Activated CD8-positive, alpha-beta memory T cell treated with anti-CD3 and anti-CD28 coated beads, Interleukin-2, amount 50 U/mL, for 4 hours (primary cell): ENCODE results near the gene UBE2V1.
A peak's percentile ranks its signal among the peaks of the same experiment; 100 is the strongest.
"Not testable (repeated sequence)": the region's sequence is repeated elsewhere in the genome, so short reads cannot be mapped to it uniquely, and the experiment has no call there.

Experiments used
- DNase-seq: peaks from one replicate; pipeline ENCODE4 v3.0.0-alpha.2; 2020

Gene UBE2V1

GRCh38 chr20:50092436-50092835 lies 20.5 kb downstream of the UBE2V1 start:
- no peak for DNase-seq

GRCh38 chr20:50089787-50090177 lies 23.2 kb downstream of the UBE2V1 start:
- no peak for DNase-seq

GRCh38 chr20:50089140-50089786 lies 23.7 kb downstream of the UBE2V1 start:
- DNase-seq, result no peak

- DNase-seq, result no peak
Measured at GRCh38 chr20:50088022-50088421, 24.9 kb downstream of the UBE2V1 start.

- DNase-seq, result no peak
Measured at GRCh38 chr20:50085481-50086365, 27.2 kb downstream of the UBE2V1 start.

GRCh38 chr20:50085146-50085480 lies 27.8 kb downstream of the UBE2V1 start:
- no peak for DNase-seq

GRCh38 chr20:50083034-50083433 lies 29.9 kb downstream of the UBE2V1 start:
- no peak for DNase-seq

- DNase-seq, result not testable (repeated sequence)
Measured at GRCh38 chr20:50082056-50082455, 30.9 kb downstream of the UBE2V1 start.

- no peak for DNase-seq
Measured at GRCh38 chr20:50077818-50078601, 34.9 kb downstream of the UBE2V1 start.

GRCh38 chr20:50073500-50073899 lies 39.5 kb downstream of the UBE2V1 start:
- DNase-seq, result no peak

GRCh38 chr20:50071039-50071888 lies 41.7 kb downstream of the UBE2V1 start:
- peak; percentile 96 for DNase-seq

- DNase-seq, result no peak
Measured at GRCh38 chr20:50070361-50070760, 42.6 kb downstream of the UBE2V1 start.

GRCh38 chr20:50068041-50068651 lies 44.8 kb downstream of the UBE2V1 start:
- no peak for DNase-seq

GRCh38 chr20:50067461-50067860 lies 45.5 kb downstream of the UBE2V1 start:
- DNase-seq, result no peak

- DNase-seq, result no peak
Measured at GRCh38 chr20:50067018-50067417, 45.9 kb downstream of the UBE2V1 start.

GRCh38 chr20:50066161-50066834 lies 46.7 kb downstream of the UBE2V1 start:
- no peak for DNase-seq

- DNase-seq, result no peak
Measured at GRCh38 chr20:50065325-50065615, 47.7 kb downstream of the UBE2V1 start.

GRCh38 chr20:50063763-50064162 lies 49.2 kb downstream of the UBE2V1 start:
- not testable (repeated sequence) for DNase-seq

GRCh38 chr20:50062006-50062838 lies 50.7 kb downstream of the UBE2V1 start:
- DNase-seq, result no peak

- DNase-seq, result no peak
Measured at GRCh38 chr20:50061151-50062005, 51.6 kb downstream of the UBE2V1 start.
